Stimulated activated CD8-positive, alpha-beta memory T cell treated with anti-CD3 and anti-CD28 coated beads, Interleukin-7, amount 100 ng/mL, for 48 hours (primary cell): ENCODE results near the gene SLC7A4.
"Not testable (repeated sequence)": the region's sequence is repeated elsewhere in the genome, so short reads cannot be mapped to it uniquely, and the experiment has no call there.

Experiments
- DNase-seq, 2 donors: peaks; one replicate each; pipeline ENCODE4 v3.0.0-alpha.2; 2020; ENCODE audit warnings: low read depth in 1 of 2; ENCODE audit errors: extremely low read depth in 1 of 2

SLC7A4 gene

GRCh38 chr22:21022955-21023614 is 9.3 kb downstream of the SLC7A4 start:
- no peak for DNase-seq

DNA sequence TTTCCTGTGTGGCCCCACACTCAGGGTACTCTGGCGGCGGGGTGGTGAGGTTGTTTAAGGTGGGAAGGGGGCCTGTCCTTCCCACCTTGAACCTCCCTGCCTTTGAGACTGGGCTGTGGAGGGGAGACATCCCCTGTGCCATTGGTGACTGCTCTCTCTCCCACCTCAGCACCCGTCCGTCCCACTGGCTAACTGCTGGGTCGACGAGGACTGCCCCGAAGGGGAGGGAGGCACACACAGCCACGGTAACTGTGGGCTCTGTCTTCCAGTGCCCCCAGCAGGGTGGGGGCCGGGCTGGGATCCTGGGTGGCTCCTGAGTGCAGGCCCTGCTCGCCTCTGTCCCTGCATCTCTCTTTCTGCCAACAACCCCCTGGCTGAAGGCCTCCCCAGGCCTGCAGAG is 9.9 kb downstream of the SLC7A4 start:
- DNase-seq: no peak

- no peak for DNase-seq
These were observed 11.4 kb downstream of the SLC7A4 start for GRCh38 chr22:21020802-21021429.

- no peak for DNase-seq
These were observed 14.0 kb downstream of the SLC7A4 start for GRCh38 chr22:21018314-21018713.

DNA sequence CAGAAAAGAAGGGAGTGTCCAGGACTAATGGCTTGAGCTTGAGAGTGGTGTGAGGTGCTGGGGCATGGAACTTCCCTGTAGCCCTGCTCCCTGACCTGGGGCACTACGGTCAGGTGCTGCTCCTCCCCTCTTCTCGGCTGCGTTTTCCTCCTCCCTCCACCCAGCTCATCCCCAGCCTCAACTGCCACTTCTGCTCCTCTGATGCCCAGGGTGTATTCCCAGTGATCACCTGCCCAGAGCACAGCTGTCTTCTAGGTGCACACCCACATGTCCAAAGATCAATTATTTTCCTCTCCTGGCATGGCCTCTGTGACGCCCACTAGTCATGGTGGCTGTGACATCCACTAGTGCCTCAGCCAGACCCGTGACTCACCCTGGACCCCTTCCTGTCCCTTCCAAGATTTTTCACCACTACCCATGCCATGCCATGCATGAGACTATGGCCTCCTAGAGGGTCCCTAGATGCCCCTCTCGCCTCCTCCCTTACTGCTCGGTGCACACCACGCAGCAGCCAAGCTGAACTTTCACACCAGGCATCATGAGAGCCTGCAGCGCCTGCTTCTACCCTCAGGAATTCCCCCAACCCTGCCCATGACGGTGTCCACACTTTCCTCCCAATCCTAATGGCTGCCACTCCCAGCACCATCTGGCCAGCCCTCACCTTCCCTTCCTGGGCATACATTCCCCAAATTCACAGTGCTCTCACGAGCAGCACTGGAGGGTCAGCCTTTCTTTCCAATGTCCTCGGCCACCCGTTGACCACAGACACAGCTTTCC is 15.5 kb downstream of the SLC7A4 start:
- DNase-seq: no peak

GRCh38 chr22:21015466-21016006 is 16.8 kb downstream of the SLC7A4 start:
- DNase-seq: no peak

- no peak for DNase-seq
These were observed 17.5 kb downstream of the SLC7A4 start, which contains the start of gene P2RX6 for GRCh38 chr22:21014726-21015465. Gene P2RX6 (plus strand): TSS chr22:21015165. CDS start chr22:21015175, 10 bp downstream.

GRCh38 chr22:21014202-21014725 is 18.1 kb downstream of the SLC7A4 start:
- DNase-seq: peak; percentile 88 to 89

- no peak for DNase-seq
These were observed 18.6 kb downstream of the SLC7A4 start for GRCh38 chr22:21013657-21014201.

DNA sequence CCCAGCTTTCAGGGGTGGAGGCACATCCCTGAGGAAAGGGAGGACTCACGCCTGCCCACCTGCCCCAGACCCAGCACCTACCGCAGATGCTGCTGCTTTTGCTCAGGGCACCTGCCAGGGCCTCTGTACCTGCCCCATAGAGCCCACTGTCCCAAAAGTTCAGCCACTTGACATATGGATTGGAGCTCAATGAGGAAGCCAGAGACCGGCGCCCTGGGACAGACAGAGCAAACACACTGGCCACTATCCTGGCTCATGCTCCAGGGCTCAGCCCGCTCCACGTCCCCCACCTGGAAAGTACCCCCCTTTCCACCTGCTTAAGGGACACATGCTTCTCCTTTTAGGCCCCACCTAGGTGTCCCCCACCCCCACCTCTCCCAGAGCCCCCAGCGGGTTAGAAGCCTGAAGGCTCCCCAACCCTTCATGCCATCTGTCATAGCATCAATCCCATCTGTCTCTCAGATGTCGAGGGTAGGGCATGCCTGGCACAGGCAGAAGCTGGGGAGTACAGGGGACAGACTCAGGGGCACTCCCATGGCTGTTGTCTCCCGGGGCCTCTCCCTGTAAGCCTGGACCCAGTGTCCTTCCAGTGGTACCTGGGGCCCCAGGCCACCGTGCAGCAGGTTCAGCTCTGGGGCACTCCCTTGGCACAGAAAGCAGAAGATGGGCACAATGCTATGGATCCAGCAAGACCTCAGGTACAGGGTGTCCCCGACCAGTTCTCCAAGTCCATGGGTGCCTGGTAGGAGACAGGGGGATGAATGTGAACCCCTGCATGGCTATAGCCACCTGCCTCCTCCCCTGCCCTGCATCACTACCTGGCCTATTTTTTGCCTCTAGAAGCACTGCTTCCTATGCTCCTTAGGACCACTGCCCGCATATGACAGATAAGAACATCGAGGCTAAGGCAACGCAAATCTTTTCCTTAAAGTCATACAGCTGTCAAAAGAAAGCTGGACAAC is 19.6 kb downstream of the SLC7A4 start:
- no peak for DNase-seq

DNA sequence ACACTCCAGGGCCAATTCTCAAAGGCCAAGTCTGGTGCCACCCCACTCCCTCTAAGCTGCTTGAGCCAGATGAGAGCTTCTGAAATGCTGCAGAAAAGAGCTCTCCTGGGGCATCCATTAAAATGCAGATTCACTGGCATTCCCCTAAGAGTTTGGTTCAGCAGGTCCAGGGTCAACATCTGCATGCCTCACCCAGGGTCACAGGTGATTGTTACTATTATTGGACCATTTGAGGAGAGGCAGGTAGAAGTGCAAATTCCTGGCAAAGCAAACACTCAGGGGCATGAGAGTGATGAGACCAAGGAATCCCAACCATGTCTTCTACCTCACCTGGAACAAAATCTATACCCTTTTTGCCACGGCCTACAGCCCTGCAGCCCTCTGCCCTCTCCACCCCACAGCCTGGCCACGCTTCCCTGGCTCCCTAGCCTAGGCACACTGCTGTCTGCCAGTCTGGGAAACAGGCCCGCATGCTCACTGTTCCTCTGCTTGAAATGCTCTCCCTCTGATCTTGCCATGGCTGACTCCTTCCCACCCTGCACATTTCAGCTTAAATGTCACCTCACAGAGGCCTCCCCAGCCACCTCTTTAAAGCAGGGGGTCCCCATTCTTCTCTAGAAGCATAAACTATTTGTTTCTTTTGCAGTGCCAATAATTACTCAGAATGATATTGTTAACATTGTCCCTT is 21.8 kb downstream of the SLC7A4 start:
- no peak for DNase-seq

DNA sequence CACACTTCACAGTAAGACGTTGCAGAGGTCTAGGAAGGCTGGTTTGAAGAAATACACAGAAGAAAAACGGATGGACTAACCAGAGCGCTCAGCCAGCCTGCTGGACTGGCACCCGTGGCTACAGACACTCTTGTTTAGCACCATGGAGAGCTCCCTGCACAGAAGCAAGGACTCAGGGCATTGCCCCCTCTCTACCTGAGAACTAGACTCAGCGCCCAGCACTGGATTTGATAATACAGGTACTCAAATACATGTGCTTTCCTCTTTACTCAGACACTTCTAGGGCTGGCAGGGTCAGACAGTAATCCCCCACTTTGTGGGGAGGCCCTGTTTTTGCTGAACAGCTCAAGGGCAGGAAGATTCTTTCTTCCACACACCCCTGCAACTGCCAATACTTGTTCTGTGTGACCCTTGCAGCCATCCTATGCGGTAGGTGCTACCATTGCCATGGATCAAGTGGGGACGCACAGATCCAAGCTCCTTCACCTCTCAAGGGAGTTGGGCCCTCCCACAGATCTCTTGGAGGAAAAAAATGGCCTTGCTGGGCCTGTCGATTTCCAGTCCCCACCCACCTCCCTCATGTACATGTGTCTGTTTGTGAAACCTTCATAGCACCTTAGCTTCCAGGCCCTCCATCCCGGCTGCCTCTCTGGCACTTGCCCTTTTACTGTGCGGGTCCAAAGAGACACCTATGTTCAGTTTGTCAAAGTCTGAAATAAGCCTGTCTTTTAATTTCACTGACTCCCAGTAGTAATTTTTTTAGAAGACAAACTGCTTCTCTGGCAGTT is 22.5 kb downstream of the SLC7A4 start:
- DNase-seq: no peak

DNA sequence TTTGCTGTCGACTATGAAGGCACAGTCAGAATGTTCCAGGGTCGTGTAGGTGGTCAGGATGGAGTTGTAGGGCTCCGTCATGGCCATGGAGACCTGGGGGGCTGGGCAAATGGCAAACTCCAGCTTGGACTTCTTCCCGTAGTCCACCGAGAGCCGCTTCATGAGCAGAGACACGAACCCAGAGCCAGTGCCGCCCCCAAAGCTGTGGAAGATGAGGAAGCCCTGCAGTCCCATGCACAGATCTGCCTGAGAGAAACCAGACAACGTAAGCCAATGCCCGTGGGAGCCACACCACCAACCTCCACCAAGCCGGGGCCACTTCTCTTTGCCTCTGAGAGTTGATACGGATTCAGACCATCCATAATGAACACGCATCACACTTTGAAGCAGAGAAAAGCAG is 23.2 kb downstream of the SLC7A4 start:
- DNase-seq: not testable (repeated sequence)

GRCh38 chr22:21003782-21004181 is 28.6 kb downstream of the SLC7A4 start:
- DNase-seq: no peak

DNA sequence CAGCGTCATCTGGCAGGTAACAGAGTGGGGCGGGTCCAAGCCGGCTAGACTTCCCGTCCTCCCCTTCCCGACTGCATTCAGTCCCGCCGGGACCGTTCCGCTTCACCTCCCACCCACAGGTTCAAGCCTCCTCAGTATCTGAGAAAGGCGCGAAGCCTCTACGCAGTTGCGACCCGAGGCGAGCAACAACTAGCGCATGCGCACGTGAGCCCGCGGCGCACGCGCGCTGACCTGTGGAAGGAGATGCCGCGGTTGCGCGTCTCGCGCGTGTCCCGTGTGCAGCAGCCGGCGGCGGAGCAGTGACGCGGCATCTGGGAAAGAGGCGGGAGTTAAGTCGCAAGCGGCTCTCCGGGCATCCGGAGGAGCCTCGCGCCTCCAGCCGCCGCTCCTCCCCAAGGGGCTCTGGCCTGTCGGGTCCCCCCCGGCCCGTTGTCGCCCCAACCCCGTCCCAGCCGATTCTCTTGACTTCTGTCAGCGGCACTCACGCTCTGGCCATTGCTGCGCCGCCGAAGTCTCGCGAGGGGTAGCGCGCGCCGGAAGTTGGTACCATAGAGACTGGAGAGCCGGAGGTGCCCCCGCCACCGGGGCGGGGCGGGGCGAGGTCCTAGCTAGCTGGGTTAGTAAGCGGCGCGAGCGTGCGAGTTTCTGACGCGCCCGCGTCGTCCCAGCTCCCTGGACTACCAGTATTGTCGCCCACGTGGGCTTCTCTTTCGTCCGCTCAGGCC is 30.6 kb downstream of the SLC7A4 start, which contains the start of gene THAP7:
Gene THAP7 (minus strand): TSS at position 518 of the 725 bp plus-strand sequence. CDS start 207 bp downstream, at position 311.
- peak; percentile 93 to 96 for DNase-seq

- DNase-seq: no peak
These were observed 31.3 kb downstream of the SLC7A4 start for GRCh38 chr22:21000987-21001600.
